ENCODE results near the gene HPCAL4.
A peak's percentile ranks its signal among the peaks of the same experiment; 100 is the strongest.

HPCAL4 gene

GRCh38 chr1:39721664-39722063 lies 30.4 kb upstream of the HPCAL4 start:
- no peak overlapping the region for H3K9ac ChIP-seq (ENCODE audit: low read length)
- H3F3A ChIP-seq (ENCODE audit: insufficient read depth, low read length): peaks cover 5% of the 10 kb centered on the region; the same call in 1 of the 2 replicates
- no peak for DNase-seq
- H3K36me3 ChIP-seq (replicated peaks; ENCODE audit: insufficient read depth, low read length): no peaks in the 10 kb centered on the region
- no peaks in the 10 kb centered on the region for H3K79me2 ChIP-seq (ENCODE audit: low read length)
- no peak overlapping the region for H3K27ac ChIP-seq (ENCODE audit: low read length)
- H3K27me3 ChIP-seq (replicated peaks; ENCODE audit: insufficient read depth, low read length): no peaks in the 10 kb centered on the region
- no peaks in the 10 kb centered on the region for H3K9me3 ChIP-seq (replicated peaks; ENCODE audit: insufficient read depth, low read length)
- no peak overlapping the region for H3K4me3 ChIP-seq (ENCODE audit: low read length)
- no peaks in the 10 kb centered on the region for H3K9me2 ChIP-seq (replicated peaks; ENCODE audit: insufficient read depth, low read length)
- H3K4me1 ChIP-seq (ENCODE audit: low read length): peaks cover 7% of the 10 kb centered on the region
- no peaks in the 10 kb centered on the region for H4K20me1 ChIP-seq (ENCODE audit: insufficient read depth, low read length)
- TF ChIP-seq EZH2phosphoT487 (IDR thresholded peaks at IDR 0.05; ENCODE audit: low read length) (no peak), EZH2 (optimal IDR thresholded peaks at IDR 0.05; ENCODE audit: low read depth, low read length) (no peak), CTCF (IDR thresholded peaks at IDR 0.05; ENCODE audit: low read length) (no peak)
- no peak overlapping the region for H3K4me2 ChIP-seq (ENCODE audit: low read depth, low read length)
- no peak overlapping the region for H2AFZ ChIP-seq (ENCODE audit: low read length)

- Histone ChIP-seq H4K20me1 (ENCODE audit: insufficient read depth, low read length) (no peaks in the 10 kb centered on the region), H3K36me3 (replicated peaks; ENCODE audit: insufficient read depth, low read length) (no peaks in the 10 kb centered on the region), H3K27me3 (replicated peaks; ENCODE audit: insufficient read depth, low read length) (no peaks in the 10 kb centered on the region), H3K4me3 (ENCODE audit: low read length) (peak overlapping the region; percentile 4; the same call in 1 of the 2 replicates), H3K4me1 (ENCODE audit: low read length) (peaks cover 5% of the 10 kb centered on the region; the same call in 1 of the 2 replicates), H3K79me2 (ENCODE audit: low read length) (no peaks in the 10 kb centered on the region), H3F3A (ENCODE audit: insufficient read depth, low read length) (peaks cover 5% of the 10 kb centered on the region; the same call in 1 of the 2 replicates), H3K9ac (ENCODE audit: low read length) (0 out of 2 replicates have a peak overlapping the region, but pooled peaks have one; percentile 13), H3K27ac (ENCODE audit: low read length) (peak overlapping the region; percentile 41; the same call in 1 of the 2 replicates), H2AFZ (ENCODE audit: low read length) (peak overlapping the region; percentile 36), H3K9me2 (replicated peaks; ENCODE audit: insufficient read depth, low read length) (no peaks in the 10 kb centered on the region), H3K4me2 (ENCODE audit: low read depth, low read length) (peak overlapping the region; percentile 46), H3K9me3 (replicated peaks; ENCODE audit: insufficient read depth, low read length) (no peaks in the 10 kb centered on the region)
- DNase-seq: peak; percentile 81
- TF ChIP-seq EZH2phosphoT487 (IDR thresholded peaks at IDR 0.05; ENCODE audit: low read length): no peak
- peak; percentile 68 for TF ChIP-seq CTCF (IDR thresholded peaks at IDR 0.05; ENCODE audit: low read length)
These were observed 29.1 kb upstream of the HPCAL4 start for GRCh38 chr1:39720094-39720999.

GRCh38 chr1:39717809-39718208 lies 26.6 kb upstream of the HPCAL4 start:
- Histone ChIP-seq H3K27ac (ENCODE audit: low read length) (no peak overlapping the region), H3F3A (ENCODE audit: insufficient read depth, low read length) (peaks cover 5% of the 10 kb centered on the region; the same call in 1 of the 2 replicates), H3K79me2 (ENCODE audit: low read length) (no peaks in the 10 kb centered on the region), H3K4me3 (ENCODE audit: low read length) (no peak overlapping the region), H3K36me3 (replicated peaks; ENCODE audit: insufficient read depth, low read length) (no peaks in the 10 kb centered on the region), H3K9me2 (replicated peaks; ENCODE audit: insufficient read depth, low read length) (no peaks in the 10 kb centered on the region), H3K4me2 (ENCODE audit: low read depth, low read length) (no peak overlapping the region), H3K27me3 (replicated peaks; ENCODE audit: insufficient read depth, low read length) (no peaks in the 10 kb centered on the region), H3K9ac (ENCODE audit: low read length) (no peak overlapping the region), H2AFZ (ENCODE audit: low read length) (no peak overlapping the region), H3K4me1 (ENCODE audit: low read length) (peaks cover 5% of the 10 kb centered on the region; the same call in 1 of the 2 replicates), H3K9me3 (replicated peaks; ENCODE audit: insufficient read depth, low read length) (no peaks in the 10 kb centered on the region), H4K20me1 (ENCODE audit: insufficient read depth, low read length) (no peaks in the 10 kb centered on the region)
- TF ChIP-seq EZH2phosphoT487 (IDR thresholded peaks at IDR 0.05; ENCODE audit: low read length) (no peak), CTCF (IDR thresholded peaks at IDR 0.05; ENCODE audit: low read length) (no peak), EZH2 (optimal IDR thresholded peaks at IDR 0.05; ENCODE audit: low read depth, low read length) (no peak)
- no peak for DNase-seq
